HepG2 (cell line): ENCODE results near the gene NEIL3. TPM values are rescaled to one million over a fixed set of nuclear protein-coding genes. Genes with fewer than 3 reads are reported as not detected.

Experiments used
- FOSL1 ChIP-seq: sonication (generic); formaldehyde crosslinking; IDR thresholded peaks from 2 replicates; pipeline ENCODE4 v1.9.0; 2021; ENCODE audit warnings: missing genetic modification reagents, borderline replicate concordance
- GABPA ChIP-seq, 2 experiments: IDR thresholded peaks; 2 replicates each; pipeline ENCODE4 v1.6.1; 2011 to 2016; ENCODE audit warnings: low read depth in 2 of 2, low read length in 1 of 2, missing biosample characterization in 1 of 2, missing genetic modification characterization in 1 of 2
- GABPB1 ChIP-seq: IDR thresholded peaks from 2 replicates; pipeline ENCODE4 v1.6.1; 2016; ENCODE audit warnings: mild to moderate bottlenecking, missing genetic modification reagents, moderate library complexity, missing compliant biosample characterization
- GFI1 ChIP-seq: sonication (generic); formaldehyde crosslinking; IDR thresholded peaks from 2 replicates; pipeline ENCODE4 v1.5.0; 2020; ENCODE audit warnings: missing genetic modification reagents, mild to moderate bottlenecking, borderline replicate concordance
- HOXD1 ChIP-seq: sonication (generic); formaldehyde crosslinking; IDR thresholded peaks from 2 replicates; pipeline ENCODE4 v1.5.0; 2020; ENCODE audit warnings: missing genetic modification reagents
- KAT2B ChIP-seq: fragments of 150-350 bp; IDR thresholded peaks from 2 replicates; pipeline ENCODE4 v1.6.1; 2014; ENCODE audit warnings: low read depth, low read length, borderline replicate concordance
- RFXANK ChIP-seq: IDR thresholded peaks from 2 replicates; pipeline ENCODE4 v1.6.1; 2016
- TOPORS ChIP-seq: sonication (generic); formaldehyde crosslinking; IDR thresholded peaks from 2 replicates; pipeline ENCODE4 v1.8.0; 2023; ENCODE audit warnings: mild to moderate bottlenecking, missing genetic modification reagents
- ZNF451 ChIP-seq: sonication (generic); formaldehyde crosslinking; IDR thresholded peaks from 2 replicates; pipeline ENCODE4 v1.5.0; 2020; ENCODE audit warnings: mild to moderate bottlenecking, missing genetic modification reagents
- ZNF556 ChIP-seq: sonication (generic); formaldehyde crosslinking; IDR thresholded peaks from 2 replicates; pipeline ENCODE4 v1.4.0; 2020; ENCODE audit warnings: mild to moderate bottlenecking, missing genetic modification reagents, borderline replicate concordance
- ZNF605 ChIP-seq: sonication (generic); formaldehyde crosslinking; IDR thresholded peaks from 2 replicates; pipeline ENCODE4 v1.8.0; 2022; ENCODE audit warnings: mild to moderate bottlenecking, missing genetic modification reagents
- ZNF747 ChIP-seq: sonication (generic); formaldehyde crosslinking; IDR thresholded peaks from 2 replicates; pipeline ENCODE4 v1.8.1; 2023; ENCODE audit warnings: missing genetic modification reagents, mild to moderate bottlenecking, borderline replicate concordance
- ZNF891 ChIP-seq: sonication (generic); formaldehyde crosslinking; IDR thresholded peaks from 2 replicates; pipeline ENCODE4 v1.5.0; 2020; ENCODE audit warnings: mild to moderate bottlenecking, missing genetic modification reagents
- polyA plus RNA-seq, 8 experiments: library from polyadenylated mRNA; depleted of rRNA in 3 of 8; stranded (reverse) in 7 of 8; unstranded in 1 of 8; fragments of >200 nt; fragmentation: Illumina TruSeq in 4 of 8; extraction: Trizol in 4 of 8; gene quantifications; 2 replicates each; pipeline versions ENCODE4 v1.2.1 to v1.2.3, GENCODE V29; 2011 to 2016; ENCODE audit warnings: low read depth in 4 of 8, missing spikeins in 1 of 8, mixed read lengths in 1 of 8; ENCODE audit not compliant: insufficient read depth in 1 of 8
- total RNA-seq, 5 experiments: library from RNA; depleted of rRNA; stranded (reverse); fragments of >200 nt; fragmentation: Illumina TruSeq; extraction: Trizol; gene quantifications; 2 replicates each; pipeline ENCODE4 v1.2.3, GENCODE V29; 2016; ENCODE audit warnings: low read depth in 1 of 5
- TF ChIP-seq, protein P1 (sequence below): sonication (generic); formaldehyde crosslinking; IDR thresholded peaks from 2 replicates; pipeline ENCODE4 v1.5.0; 2020; ENCODE audit warnings: missing genetic modification reagents
- TF ChIP-seq, protein P2 (sequence below): IDR thresholded peaks from 2 replicates; pipeline ENCODE4 v1.6.1; 2012; ENCODE audit warnings: low read depth, low read length, improper control_type of control experiment

NEIL3 gene
- total and polyA plus RNA-seq, 2 of the 13 experiments (the other 11 are each of a cell fraction or from before 2014, with no cell fraction given), result 3.5 to 8.4 TPM

DNA sequence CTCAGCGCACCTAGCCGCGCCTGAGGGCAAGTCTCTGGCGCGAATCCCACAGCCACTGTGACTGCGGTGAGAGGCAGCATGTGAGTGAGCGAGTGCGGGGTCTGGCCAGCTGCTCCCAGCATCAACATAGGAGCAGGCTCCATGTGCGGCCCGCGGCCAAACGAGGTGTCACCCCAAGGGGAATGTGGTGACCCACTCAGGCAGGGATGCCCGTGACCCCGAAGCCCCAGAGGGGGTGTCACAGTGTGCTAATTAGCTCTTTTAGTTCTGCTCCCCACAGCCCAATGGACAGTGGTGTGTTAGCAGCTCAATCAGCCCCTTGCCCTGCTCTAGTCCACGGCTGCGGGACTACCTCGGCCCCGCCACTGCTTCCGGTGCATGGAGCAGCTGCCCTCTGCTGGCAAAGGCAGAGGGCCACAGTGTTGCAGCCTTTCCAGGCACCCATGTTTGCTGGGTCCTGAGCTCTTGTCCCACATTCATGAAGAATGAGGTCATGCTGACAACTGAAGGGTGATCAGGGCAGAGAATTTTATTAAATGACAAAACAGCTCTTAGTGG, 71.1 kb downstream of the NEIL3 start (continued):
- no peak for TF ChIP-seq HOXD1
- no peak for TF ChIP-seq ZNF451
- peak; percentile 88 for TF ChIP-seq GABPB1
- TF ChIP-seq FOSL1, result no peak
- TF ChIP-seq ZNF556 (CRISPR knock-in tag), result no peak
- no peak for TF ChIP-seq TOPORS (CRISPR knock-in tag)
- TF ChIP-seq RFXANK, result no peak
- TF ChIP-seq GFI1 (CRISPR knock-in tag), result no peak
- no peak for TF ChIP-seq KAT2B
- TF ChIP-seq, protein P1, sequence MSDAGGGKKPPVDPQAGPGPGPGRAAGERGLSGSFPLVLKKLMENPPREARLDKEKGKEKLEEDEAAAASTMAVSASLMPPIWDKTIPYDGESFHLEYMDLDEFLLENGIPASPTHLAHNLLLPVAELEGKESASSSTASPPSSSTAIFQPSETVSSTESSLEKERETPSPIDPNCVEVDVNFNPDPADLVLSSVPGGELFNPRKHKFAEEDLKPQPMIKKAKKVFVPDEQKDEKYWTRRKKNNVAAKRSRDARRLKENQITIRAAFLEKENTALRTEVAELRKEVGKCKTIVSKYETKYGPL (CRISPR knock-in tag), result no peak
- TF ChIP-seq ZNF747 (CRISPR knock-in tag), result no peak
- TF ChIP-seq ZNF891 (CRISPR knock-in tag), result 0 out of 2 replicates have a peak, but pooled peaks have one; percentile 29
- TF ChIP-seq, protein P2, sequence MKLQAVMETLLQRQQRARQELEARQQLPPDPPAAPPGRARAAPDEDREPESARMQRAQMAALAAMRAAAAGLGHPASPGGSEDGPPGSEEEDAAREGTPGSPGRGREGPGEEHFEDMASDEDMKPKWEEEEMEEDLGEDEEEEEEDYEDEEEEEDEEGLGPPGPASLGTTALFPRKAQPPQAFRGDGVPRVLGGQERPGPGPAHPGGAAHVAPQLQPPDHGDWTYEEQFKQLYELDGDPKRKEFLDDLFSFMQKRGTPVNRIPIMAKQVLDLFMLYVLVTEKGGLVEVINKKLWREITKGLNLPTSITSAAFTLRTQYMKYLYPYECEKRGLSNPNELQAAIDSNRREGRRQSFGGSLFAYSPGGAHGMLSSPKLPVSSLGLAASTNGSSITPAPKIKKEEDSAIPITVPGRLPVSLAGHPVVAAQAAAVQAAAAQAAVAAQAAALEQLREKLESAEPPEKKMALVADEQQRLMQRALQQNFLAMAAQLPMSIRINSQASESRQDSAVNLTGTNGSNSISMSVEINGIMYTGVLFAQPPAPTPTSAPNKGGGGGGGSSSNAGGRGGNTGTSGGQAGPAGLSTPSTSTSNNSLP, result no peak
- no peak for TF ChIP-seq ZNF605 (CRISPR knock-in tag)
- 0 out of 2 replicates have a peak, but pooled peaks have one; percentile 14 for TF ChIP-seq GABPA (IDR thresholded peaks at IDR 0.05; ENCODE audit: low read depth, low read length)
- peak; percentile 75 for TF ChIP-seq GABPA (CRISPR knock-in tag; IDR thresholded peaks at IDR 0.05; ENCODE audit: low read depth)
